Panc1 (cell line): ENCODE data around the gene ELAPOR2.

Source experiments
- POLR2AphosphoS5 ChIP-seq: IDR thresholded peaks from 2 replicates; pipeline ENCODE4 v1.6.1; 2012; ENCODE audit warnings: mild to moderate bottlenecking, low read depth, low read length, moderate library complexity
- REST ChIP-seq, 2 experiments: IDR thresholded peaks; 2 replicates each; pipeline ENCODE4 v1.6.1; 2011 to 2012; ENCODE audit warnings: low read depth in 2 of 2, control low read depth in 1 of 2, low read length in 1 of 2, mild to moderate bottlenecking in 1 of 2, moderate library complexity in 1 of 2; ENCODE audit not compliant: insufficient read depth in 1 of 2
- SIN3A ChIP-seq: IDR thresholded peaks from 2 replicates; pipeline ENCODE4 v1.6.1; 2012; ENCODE audit warnings: low read depth, mild to moderate bottlenecking, low read length, moderate library complexity, borderline replicate concordance; ENCODE audit not compliant: insufficient read depth
- TCF7L2 ChIP-seq: IDR thresholded peaks from 2 replicates; pipeline ENCODE4 v1.6.1; 2011; ENCODE audit warnings: mild to moderate bottlenecking, low read depth, low read length, inconsistent platforms
- TF ChIP-seq, protein P1 (sequence below): fragments of 450-650 bp; IDR thresholded peaks from 2 replicates; pipeline ENCODE4 v1.5.1; 2017; ENCODE audit warnings: mild to moderate bottlenecking

DNA sequence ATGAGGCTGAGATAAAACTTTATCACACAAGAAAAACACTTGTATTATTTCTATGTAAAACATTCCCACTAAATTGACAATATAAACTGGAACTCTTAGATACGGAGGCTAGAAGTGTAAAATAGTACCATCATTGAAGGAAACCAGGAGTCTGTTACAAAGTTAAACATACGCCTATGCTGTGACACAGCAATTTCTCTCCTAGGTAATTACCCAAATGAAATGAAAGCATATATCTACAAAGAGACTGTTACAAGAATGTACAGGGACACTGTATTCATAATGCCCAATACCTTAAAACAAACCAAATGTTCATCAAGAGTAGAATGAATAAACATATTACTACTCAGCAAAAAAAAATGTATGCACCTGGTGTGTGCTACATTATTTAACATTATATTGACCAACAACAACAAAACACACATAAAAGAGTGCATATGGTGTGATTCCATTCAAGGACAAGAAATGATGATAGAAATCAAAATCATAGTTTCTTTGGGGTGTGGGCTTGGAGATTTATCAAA, 33.2 kb upstream of the ELAPOR2 start:
- TF ChIP-seq, protein P1, sequence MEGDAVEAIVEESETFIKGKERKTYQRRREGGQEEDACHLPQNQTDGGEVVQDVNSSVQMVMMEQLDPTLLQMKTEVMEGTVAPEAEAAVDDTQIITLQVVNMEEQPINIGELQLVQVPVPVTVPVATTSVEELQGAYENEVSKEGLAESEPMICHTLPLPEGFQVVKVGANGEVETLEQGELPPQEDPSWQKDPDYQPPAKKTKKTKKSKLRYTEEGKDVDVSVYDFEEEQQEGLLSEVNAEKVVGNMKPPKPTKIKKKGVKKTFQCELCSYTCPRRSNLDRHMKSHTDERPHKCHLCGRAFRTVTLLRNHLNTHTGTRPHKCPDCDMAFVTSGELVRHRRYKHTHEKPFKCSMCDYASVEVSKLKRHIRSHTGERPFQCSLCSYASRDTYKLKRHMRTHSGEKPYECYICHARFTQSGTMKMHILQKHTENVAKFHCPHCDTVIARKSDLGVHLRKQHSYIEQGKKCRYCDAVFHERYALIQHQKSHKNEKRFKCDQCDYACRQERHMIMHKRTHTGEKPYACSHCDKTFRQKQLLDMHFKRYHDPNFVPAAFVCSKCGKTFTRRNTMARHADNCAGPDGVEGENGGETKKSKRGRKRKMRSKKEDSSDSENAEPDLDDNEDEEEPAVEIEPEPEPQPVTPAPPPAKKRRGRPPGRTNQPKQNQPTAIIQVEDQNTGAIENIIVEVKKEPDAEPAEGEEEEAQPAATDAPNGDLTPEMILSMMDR = no peak
- TF ChIP-seq POLR2AphosphoS5 (no peak), TCF7L2 (no peak), SIN3A (no peak), REST (IDR thresholded peaks at IDR 0.05; ENCODE audit: insufficient read depth in 1 of 2, low read depth in 2 of 2, low read length in 1 of 2) (no peak)
